Caco-2 (cell line): ENCODE measurements around the gene FOXP1. TPM values are rescaled to one million over a fixed set of nuclear protein-coding genes. Genes with fewer than 3 reads are reported as not detected.

Experiments used
- BruUV-seq: library from RNA; stranded (reverse); fragments of 400-500 nt; replicated peaks from 2 replicates; lab custom pipeline; 2021; lab: Mats Ljungman, UMichigan
- CTCF ChIA-PET: fragments of 300-600 bp; sonication (Branson Sonifier 250); formaldehyde crosslinking; loops from one replicate; lab custom pipeline; 2022; ENCODE audit warnings: antibody characterized with exemption; lab: Charles Lee
- POLR2A ChIA-PET: fragments of 300-600 bp; sonication (Branson Sonifier 250); formaldehyde crosslinking; loops from one replicate; lab custom pipeline; 2022; ENCODE audit warnings: antibody characterized with exemption; lab: Charles Lee
- DNase-seq, 2 experiments: peaks; one replicate each; pipeline versions ENCODE4 v3.0.0 to v3.0.0-alpha.2; 2020 to 2022
- H3K27me3 ChIP-seq: replicated peaks from 2 replicates; pipeline ENCODE4 v1.6.0; 2011; ENCODE audit warnings: low read length; ENCODE audit not compliant: control insufficient read depth, insufficient read depth
- H3K36me3 ChIP-seq: 2 replicates; pipeline ENCODE4 v1.5.1; 2011; ENCODE audit warnings: low read length; ENCODE audit not compliant: control insufficient read depth, insufficient read depth
- H3K4me1 ChIP-seq: fragments of 250-450 bp; sonication (Bioruptor Pico); 2 replicates; pipeline ENCODE4 v1.5.1; 2020; ENCODE audit warnings: mild to moderate bottlenecking
- H3K4me3 ChIP-seq: 2 replicates; pipeline ENCODE4 v1.5.1; 2011; ENCODE audit warnings: low read depth, mild to moderate bottlenecking, control low read depth, low read length
- H3K9me3 ChIP-seq: fragments of 250-450 bp; sonication (Bioruptor Pico); 2 replicates; pipeline ENCODE4 v1.5.1; 2020; ENCODE audit warnings: mild to moderate bottlenecking, moderate library complexity
- H3K27ac Mint-ChIP-seq: one replicate; pipeline ENCODE4 v1.8.0; 2022; ENCODE audit warnings: mixed read lengths; ENCODE audit not compliant: unreplicated experiment
- H3K27me3 Mint-ChIP-seq: one replicate; pipeline ENCODE4 v1.8.0; 2022; ENCODE audit warnings: mixed read lengths; ENCODE audit not compliant: insufficient read depth, unreplicated experiment
- H3K36me3 Mint-ChIP-seq: one replicate; pipeline ENCODE4 v1.8.0; 2022; ENCODE audit warnings: mild to moderate bottlenecking, mixed read lengths; ENCODE audit not compliant: insufficient read depth, unreplicated experiment
- H3K4me1 Mint-ChIP-seq: one replicate; pipeline ENCODE4 v1.8.0; 2022; ENCODE audit warnings: low read depth, mixed read lengths; ENCODE audit not compliant: unreplicated experiment
- H3K4me3 Mint-ChIP-seq: one replicate; pipeline ENCODE4 v1.8.0; 2022; ENCODE audit warnings: mild to moderate bottlenecking, moderate library complexity, mixed read lengths; ENCODE audit not compliant: unreplicated experiment
- H3K9me3 Mint-ChIP-seq: one replicate; pipeline ENCODE4 v1.8.0; 2022; ENCODE audit warnings: mixed read lengths; ENCODE audit not compliant: unreplicated experiment
- CTCF ChIP-seq, 2 experiments: fragments of 200-600 bp in 1 of 2; IDR thresholded peaks; 1 replicate in 1 of 2; 2 replicates in 1 of 2; pipeline versions ENCODE4 v1.5.1 to v1.8.0; 2011 to 2022; ENCODE audit warnings: antibody characterized with exemption in 1 of 2, control low read depth in 1 of 2, inconsistent platforms in 1 of 2, low read depth in 1 of 2, low read length in 1 of 2, mild to moderate bottlenecking in 1 of 2, moderate library complexity in 1 of 2; ENCODE audit not compliant: insufficient read depth in 1 of 2, severe bottlenecking in 1 of 2, unreplicated experiment in 1 of 2
- intact Hi-C: fragments of 100-400 bp; cut with micrococcal nuclease; formaldehyde crosslinking; loops from one replicate; pipeline ENCODE4 v1.10.0; 2022; ENCODE audit not compliant: unreplicated experiment
- total RNA-seq: library from RNA; stranded (reverse); gene quantifications from 2 replicates; pipeline ENCODE4 v1.2.3, GENCODE V29; 2022

FOXP1 gene
- total RNA-seq, 1 experiment from 2014 or later: 131 TPM

GRCh38 chr3:70988111-70988510 is 595.4 kb downstream of the FOXP1 start:
- BruUV-seq: no TSS peak
- H3K9me3 Mint-ChIP-seq: no peaks in the 10 kb centered on the region
- no peak overlapping the region for H3K27ac Mint-ChIP-seq
- no peak overlapping the region for H3K4me3 Mint-ChIP-seq
- no peak overlapping the region for H3K4me3 ChIP-seq
- H3K27me3 Mint-ChIP-seq: no peaks in the 10 kb centered on the region
- ChIA-PET POLR2A (no interaction called here), CTCF (no interaction called here)
- H3K9me3 ChIP-seq: no peaks in the 10 kb centered on the region
- peaks cover 83% of the 10 kb centered on the region for H3K36me3 Mint-ChIP-seq
- no peaks in the 10 kb centered on the region for H3K4me1 ChIP-seq
- intact Hi-C loops: no loop called here
- no peak for DNase-seq
- H3K36me3 ChIP-seq: peaks cover 4% of the 10 kb centered on the region; the same call in 1 of the 2 replicates
- TF ChIP-seq CTCF (IDR thresholded peaks at IDR 0.05; ENCODE audit: insufficient read depth in 1 of 2, low read depth in 1 of 2, low read length in 1 of 2, severe bottlenecking in 1 of 2, unreplicated experiment in 1 of 2): no peak
- H3K4me1 Mint-ChIP-seq: no peaks in the 10 kb centered on the region
- H3K27me3 ChIP-seq: no peaks in the 10 kb centered on the region

- POLR2A ChIA-PET: no interaction called here
- H3K9me3 ChIP-seq: no peaks in the 10 kb centered on the region
- Mint-ChIP-seq H3K4me3 (no peak overlapping the region), H3K4me1 (peaks cover 5% of the 10 kb centered on the region), H3K27me3 (no peaks in the 10 kb centered on the region), H3K9me3 (no peaks in the 10 kb centered on the region), H3K27ac (no peak overlapping the region), H3K36me3 (peaks cover 81% of the 10 kb centered on the region)
- no TSS peak for BruUV-seq
- CTCF ChIA-PET: no interaction called here
- intact Hi-C loops: no loop called here
- peaks cover 4% of the 10 kb centered on the region; the same call in 1 of the 2 replicates for H3K36me3 ChIP-seq
- no peak overlapping the region for H3K4me3 ChIP-seq
- H3K4me1 ChIP-seq: no peaks in the 10 kb centered on the region
- no peaks in the 10 kb centered on the region for H3K27me3 ChIP-seq
- DNase-seq: no peak
- no peak for TF ChIP-seq CTCF (IDR thresholded peaks at IDR 0.05; ENCODE audit: insufficient read depth in 1 of 2, low read depth in 1 of 2, low read length in 1 of 2, severe bottlenecking in 1 of 2, unreplicated experiment in 1 of 2)
Measured at GRCh38 chr3:70985572-70985971, 598.0 kb downstream of the FOXP1 start.

- Mint-ChIP-seq H3K4me3 (no peak overlapping the region), H3K36me3 (peaks cover 81% of the 10 kb centered on the region), H3K27me3 (no peaks in the 10 kb centered on the region), H3K27ac (no peak overlapping the region), H3K9me3 (no peaks in the 10 kb centered on the region), H3K4me1 (peaks cover 5% of the 10 kb centered on the region)
- H3K4me3 ChIP-seq: no peak overlapping the region
- no peaks in the 10 kb centered on the region for H3K27me3 ChIP-seq
- CTCF ChIA-PET: no interaction called here
- no peaks in the 10 kb centered on the region for H3K4me1 ChIP-seq
- POLR2A ChIA-PET: no interaction called here
- peaks cover 4% of the 10 kb centered on the region; the same call in 1 of the 2 replicates for H3K36me3 ChIP-seq
- no peak for TF ChIP-seq CTCF (IDR thresholded peaks at IDR 0.05; ENCODE audit: insufficient read depth in 1 of 2, low read depth in 1 of 2, low read length in 1 of 2, severe bottlenecking in 1 of 2, unreplicated experiment in 1 of 2)
- intact Hi-C loops: no loop called here
- no peaks in the 10 kb centered on the region for H3K9me3 ChIP-seq
- BruUV-seq: no TSS peak
- no peak for DNase-seq
Measured at GRCh38 chr3:70984776-70985482, 598.6 kb downstream of the FOXP1 start.
